ENCODE measurements around the gene TBL2.

The TBL2 gene

GRCh38 chr7:73578342-73579128 lies at the start of gene TBL2:
TSS of gene TBL2 (minus strand) at chr7:73578579. CDS start at chr7:73578549, 30 bp downstream.
- peak; percentile 93 for ATAC-seq
- TF ChIP-seq CREB5 (CRISPR knock-in tag; IDR thresholded peaks at IDR 0.05; ENCODE audit: low read depth) (no peak), BACH2 (CRISPR knock-in tag; IDR thresholded peaks at IDR 0.05; ENCODE audit: borderline replicate concordance) (no peak), ZFP3 (CRISPR knock-in tag; IDR thresholded peaks at IDR 0.05) (0 out of 2 replicates have a peak, but pooled peaks have one; percentile 1), CSDC2 (CRISPR knock-in tag; IDR thresholded peaks at IDR 0.05) (peak; percentile 66; the same call in 1 of the 2 replicates), PPARA (CRISPR knock-in tag; IDR thresholded peaks at IDR 0.05; ENCODE audit: borderline replicate concordance) (no peak)

GRCh38 chr7:73626814-73627213 lies 48.4 kb upstream of the TBL2 start:
- no peak for TF ChIP-seq PPARA (CRISPR knock-in tag; IDR thresholded peaks at IDR 0.05; ENCODE audit: borderline replicate concordance)
- TF ChIP-seq TOX (CRISPR knock-in tag; IDR thresholded peaks at IDR 0.05; ENCODE audit: borderline replicate concordance), result no peak
- TF ChIP-seq ZNF565 (CRISPR knock-in tag; conservative IDR thresholded peaks at IDR 0.05; ENCODE audit: low read depth), result no peak
- TF ChIP-seq ISL1 (CRISPR knock-in tag; IDR thresholded peaks at IDR 0.05), result no peak
- TF ChIP-seq ZFP30 (CRISPR knock-in tag; IDR thresholded peaks at IDR 0.05), result no peak
- no peak for TF ChIP-seq CSDC2 (CRISPR knock-in tag; IDR thresholded peaks at IDR 0.05)
- no peak for TF ChIP-seq CSRNP3 (CRISPR knock-in tag; IDR thresholded peaks at IDR 0.05)
- TF ChIP-seq RARB (CRISPR knock-in tag; IDR thresholded peaks at IDR 0.05), result no peak
- TF ChIP-seq OSR1 (CRISPR knock-in tag; IDR thresholded peaks at IDR 0.05), result no peak
- TF ChIP-seq BACH2 (CRISPR knock-in tag; IDR thresholded peaks at IDR 0.05; ENCODE audit: borderline replicate concordance), result no peak
- no peak for TF ChIP-seq ZNF8 (CRISPR knock-in tag; IDR thresholded peaks at IDR 0.05)
- no peak for TF ChIP-seq TCF4 (CRISPR knock-in tag; IDR thresholded peaks at IDR 0.05; ENCODE audit: borderline replicate concordance)
- TF ChIP-seq ZC3H10 (CRISPR knock-in tag; IDR thresholded peaks at IDR 0.05), result no peak
- no peak for TF ChIP-seq TSHZ2 (CRISPR knock-in tag; IDR thresholded peaks at IDR 0.05)
- no peak for TF ChIP-seq ESRRG (CRISPR knock-in tag; IDR thresholded peaks at IDR 0.05)
- no peak for TF ChIP-seq CREB5 (CRISPR knock-in tag; IDR thresholded peaks at IDR 0.05; ENCODE audit: low read depth)
- TF ChIP-seq ARNTL (CRISPR knock-in tag; IDR thresholded peaks at IDR 0.05; ENCODE audit: borderline replicate concordance, low read depth), result no peak
- no peak for TF ChIP-seq PATZ1 (CRISPR knock-in tag; IDR thresholded peaks at IDR 0.05; ENCODE audit: borderline replicate concordance)
- ATAC-seq, result peak; percentile 14; the same call in 2 of the 3 replicates

GRCh38 chr7:73625276-73625675 lies 46.9 kb upstream of the TBL2 start:
- TF ChIP-seq POU6F1 (CRISPR knock-in tag; IDR thresholded peaks at IDR 0.05; ENCODE audit: borderline replicate concordance, low read depth) (no peak), ZFP3 (CRISPR knock-in tag; IDR thresholded peaks at IDR 0.05) (no peak), BACH2 (CRISPR knock-in tag; IDR thresholded peaks at IDR 0.05; ENCODE audit: borderline replicate concordance) (no peak), CSRNP3 (CRISPR knock-in tag; IDR thresholded peaks at IDR 0.05) (no peak), CSDC2 (CRISPR knock-in tag; IDR thresholded peaks at IDR 0.05) (no peak), ARNTL (CRISPR knock-in tag; IDR thresholded peaks at IDR 0.05; ENCODE audit: borderline replicate concordance, low read depth) (no peak)
- no peak for ATAC-seq
